ENCODE results near the gene CLASRP. TPM values are rescaled to one million over a fixed set of nuclear protein-coding genes. Genes with fewer than 3 reads are reported as not detected.

CLASRP gene
- total RNA-seq, 1 experiment from 2014 or later = 87.1 TPM

DNA sequence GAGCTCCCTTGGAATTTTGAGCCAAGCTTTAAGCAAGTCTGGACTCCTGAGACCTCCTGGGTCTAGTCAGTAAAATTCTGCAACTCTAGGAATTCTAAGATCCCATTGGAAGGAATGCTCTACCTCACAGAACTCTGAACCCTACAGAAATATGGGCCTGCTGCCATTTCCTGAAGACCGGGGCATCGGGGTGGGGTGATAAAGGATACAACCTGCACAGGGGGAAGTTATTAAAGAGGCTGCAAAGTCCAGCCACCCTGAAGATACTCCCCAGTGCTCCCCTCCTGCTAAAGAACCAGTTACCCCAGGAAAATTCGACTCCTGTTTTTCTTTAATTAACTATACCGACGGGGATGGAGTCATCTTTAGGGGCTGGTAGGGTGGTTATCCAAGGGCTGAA, 51.8 kb downstream of the CLASRP start:
- Histone ChIP-seq H3K23me2 (ENCODE audit: insufficient read length, low read depth, low read length, poor library complexity, severe bottlenecking) (peaks cover 9% of the 10 kb centered on the region), H3K56ac (ENCODE audit: insufficient read length, low read depth, low read length) (no peak overlapping the region), H4K20me1 (ENCODE audit: control insufficient read depth, insufficient read depth, insufficient read length) (no peaks in the 10 kb centered on the region), H4K8ac (replicated peaks; ENCODE audit: insufficient read length, low read depth, low read length) (no peak overlapping the region), H3K4ac (ENCODE audit: low read depth, low read length) (no peak overlapping the region), H3K18ac (ENCODE audit: insufficient read length, low read depth, low read length) (peak overlapping the region; percentile 54), H4K91ac (ENCODE audit: insufficient read length, low read depth, low read length) (no peak overlapping the region), H3K79me2 (ENCODE audit: insufficient read depth, low read length) (peaks cover 20% of the 10 kb centered on the region; the same call in 1 of the 2 replicates), H3K79me1 (ENCODE audit: insufficient read depth, low read depth, low read length, poor library complexity, severe bottlenecking) (peaks cover 3% of the 10 kb centered on the region), H3K14ac (ENCODE audit: insufficient read depth, low read length) (no peak overlapping the region), H3K4me1 (ENCODE audit: insufficient read depth, low read length) (no peaks in the 10 kb centered on the region; the same call in 1 of the 2 replicates), H2BK12ac (ENCODE audit: insufficient read length, low read depth, low read length) (no peak overlapping the region), H3K23ac (ENCODE audit: insufficient read length, low read depth, low read length) (no peak overlapping the region), H2BK15ac (ENCODE audit: low read depth, low read length) (no peak overlapping the region), H4K5ac (ENCODE audit: insufficient read length, low read depth, low read length) (no peak overlapping the region), H3K4me2 (ENCODE audit: insufficient read depth, insufficient read length, low read length) (peak overlapping the region; percentile 52), H3K27ac (ENCODE audit: insufficient read length, low read depth, low read length) (no peak overlapping the region), H2AK5ac (ENCODE audit: insufficient read length, low read length) (no peak overlapping the region), H2AFZ (ENCODE audit: low read length) (no peak overlapping the region), H3K9me3 (ENCODE audit: control insufficient read depth, low read depth, low read length) (no peaks in the 10 kb centered on the region), H2BK20ac (ENCODE audit: low read depth, low read length, poor library complexity, severe bottlenecking) (no peak overlapping the region), H3K27me3 (ENCODE audit: insufficient read depth, low read length) (no peaks in the 10 kb centered on the region), H3T11ph (ENCODE audit: low read length) (no peak overlapping the region), H2BK120ac (ENCODE audit: low read depth, low read length, poor library complexity, severe bottlenecking) (no peak overlapping the region), H2BK5ac (ENCODE audit: insufficient read length, low read length) (no peak overlapping the region), H3K9ac (ENCODE audit: extremely low read depth, insufficient read length, low read length) (no peak overlapping the region)
- no peak for DNase-seq
- peaks cover 31% of the 10 kb centered on the region in 2 experiments for H3K4me1 Mint-ChIP-seq
- peak overlapping the region; percentile 87 to 90 for H3K4me3 Mint-ChIP-seq
- TF ChIP-seq CTCF (conservative IDR thresholded peaks at IDR 0.05) = no peak
- H3K27ac Mint-ChIP-seq = peak overlapping the region; percentile 79 to 97 (median 92); a peak in 5 of 7 replicates
- H3K27me3 Mint-ChIP-seq (ENCODE audit: low read depth) = no peaks in the 10 kb centered on the region; the same call in 1 of the 2 replicates
- H3K36me3 Mint-ChIP-seq (ENCODE audit: insufficient read depth in 1 of 3, low read depth in 3 of 3) = peaks cover 16 to 56% (median 36%) of the 10 kb centered on the region in 3 experiments; a peak in 6 of 7 replicates
- H3K9me3 Mint-ChIP-seq = no peaks in the 10 kb centered on the region; a peak in 1 of 5 replicates
- no CpG with 5 or more reads among the region's 5 CpGs for WGBS (ENCODE audit: extremely low coverage, insufficient read length, low lambda C conversion rate)
